ENCODE measurements around the gene SASS6.

SASS6 gene

GRCh38 chr1:100053727-100054126, 79.0 kb downstream of the SASS6 start:
- H3K36me3 ChIP-seq (ENCODE audit: insufficient read depth, low read length) = peaks cover 56% of the 10 kb centered on the region; the same call in 1 of the 2 replicates

GRCh38 chr1:100053119-100053518, 79.6 kb downstream of the SASS6 start:
- TF ChIP-seq EZH2phosphoT487 (IDR thresholded peaks at IDR 0.05; ENCODE audit: borderline replicate concordance) = no peak
- H4K20me1 ChIP-seq (ENCODE audit: insufficient read depth, low read length, poor library complexity, severe bottlenecking) = peaks cover 64% of the 10 kb centered on the region
- H3K27me3 ChIP-seq (ENCODE audit: insufficient read depth, low read length, poor library complexity, severe bottlenecking) = no peaks in the 10 kb centered on the region
- peaks cover 97% of the 10 kb centered on the region for H3K79me2 ChIP-seq (ENCODE audit: insufficient read depth, low read length)
- H3K9me3 ChIP-seq (ENCODE audit: insufficient read depth, low read depth, low read length) = no peaks in the 10 kb centered on the region
- peaks cover 17% of the 10 kb centered on the region for H3K4me1 ChIP-seq (ENCODE audit: insufficient read depth, low read length, poor library complexity, severe bottlenecking)
- no peak overlapping the region for H2AFZ ChIP-seq (ENCODE audit: low read length)
- no peaks in the 10 kb centered on the region for H3F3A ChIP-seq (ENCODE audit: low read depth)
- no peak overlapping the region for H3K9ac ChIP-seq (ENCODE audit: low read depth, low read length, poor library complexity, severe bottlenecking)
- peaks cover 50% of the 10 kb centered on the region; the same call in 1 of the 2 replicates for H3K36me3 ChIP-seq (ENCODE audit: insufficient read depth, low read length)
- no peaks in the 10 kb centered on the region for H3K9me2 ChIP-seq (replicated peaks; ENCODE audit: low read depth, low read length)
- H3K4me3 ChIP-seq (ENCODE audit: low read length, poor library complexity, severe bottlenecking) = no peak overlapping the region
- no peak overlapping the region for H3K4me2 ChIP-seq (ENCODE audit: low read depth, low read length, poor library complexity, severe bottlenecking)

More at GRCh38 chr1:100053727-100054126, 79.0 kb downstream of the SASS6 start:
- Histone ChIP-seq H3K9me3 (ENCODE audit: insufficient read depth, low read depth, low read length) (no peaks in the 10 kb centered on the region), H3K9me2 (replicated peaks; ENCODE audit: low read depth, low read length) (no peaks in the 10 kb centered on the region), H3F3A (ENCODE audit: low read depth) (no peaks in the 10 kb centered on the region), H3K4me2 (ENCODE audit: low read depth, low read length, poor library complexity, severe bottlenecking) (no peak overlapping the region), H2AFZ (ENCODE audit: low read length) (no peak overlapping the region), H3K4me1 (ENCODE audit: insufficient read depth, low read length, poor library complexity, severe bottlenecking) (peaks cover 16% of the 10 kb centered on the region), H3K9ac (ENCODE audit: low read depth, low read length, poor library complexity, severe bottlenecking) (no peak overlapping the region), H3K27me3 (ENCODE audit: insufficient read depth, low read length, poor library complexity, severe bottlenecking) (no peaks in the 10 kb centered on the region), H3K79me2 (ENCODE audit: insufficient read depth, low read length) (peaks cover 93% of the 10 kb centered on the region), H4K20me1 (ENCODE audit: insufficient read depth, low read length, poor library complexity, severe bottlenecking) (peaks cover 62% of the 10 kb centered on the region), H3K4me3 (ENCODE audit: low read length, poor library complexity, severe bottlenecking) (no peak overlapping the region)
- TF ChIP-seq CTCF (conservative IDR thresholded peaks at IDR 0.05; ENCODE audit: low read length) (no peak), EZH2phosphoT487 (IDR thresholded peaks at IDR 0.05; ENCODE audit: borderline replicate concordance) (no peak)

- Histone ChIP-seq H3K4me3 (ENCODE audit: low read length, poor library complexity, severe bottlenecking) (no peak overlapping the region), H3K9ac (ENCODE audit: low read depth, low read length, poor library complexity, severe bottlenecking) (no peak overlapping the region), H4K20me1 (ENCODE audit: insufficient read depth, low read length, poor library complexity, severe bottlenecking) (peaks cover 71% of the 10 kb centered on the region), H3K4me1 (ENCODE audit: insufficient read depth, low read length, poor library complexity, severe bottlenecking) (peaks cover 20% of the 10 kb centered on the region), H3K79me2 (ENCODE audit: insufficient read depth, low read length) (peaks cover 97% of the 10 kb centered on the region), H3K27me3 (ENCODE audit: insufficient read depth, low read length, poor library complexity, severe bottlenecking) (no peaks in the 10 kb centered on the region), H3K9me3 (ENCODE audit: insufficient read depth, low read depth, low read length) (no peaks in the 10 kb centered on the region), H3K36me3 (ENCODE audit: insufficient read depth, low read length) (peaks cover 41% of the 10 kb centered on the region; the same call in 1 of the 2 replicates), H3K4me2 (ENCODE audit: low read depth, low read length, poor library complexity, severe bottlenecking) (no peak overlapping the region), H3K9me2 (replicated peaks; ENCODE audit: low read depth, low read length) (no peaks in the 10 kb centered on the region), H3F3A (ENCODE audit: low read depth) (no peaks in the 10 kb centered on the region), H2AFZ (ENCODE audit: low read length) (no peak overlapping the region)
- TF ChIP-seq EZH2phosphoT487 (IDR thresholded peaks at IDR 0.05; ENCODE audit: borderline replicate concordance) = no peak
- TF ChIP-seq CTCF (conservative IDR thresholded peaks at IDR 0.05; ENCODE audit: low read length) = no peak
These were observed 80.8 kb downstream of the SASS6 start for GRCh38 chr1:100051893-100052292.

- H3K9me2 ChIP-seq (replicated peaks; ENCODE audit: low read depth, low read length) = no peaks in the 10 kb centered on the region
- no peak overlapping the region for H2AFZ ChIP-seq (ENCODE audit: low read length)
- H3K27me3 ChIP-seq (ENCODE audit: insufficient read depth, low read length, poor library complexity, severe bottlenecking) = no peaks in the 10 kb centered on the region
- peaks cover 36% of the 10 kb centered on the region; the same call in 1 of the 2 replicates for H3K36me3 ChIP-seq (ENCODE audit: insufficient read depth, low read length)
- no peaks in the 10 kb centered on the region for H3K9me3 ChIP-seq (ENCODE audit: insufficient read depth, low read depth, low read length)
- TF ChIP-seq CTCF (conservative IDR thresholded peaks at IDR 0.05; ENCODE audit: low read length) (no peak), EZH2phosphoT487 (IDR thresholded peaks at IDR 0.05; ENCODE audit: borderline replicate concordance) (no peak)
- no peak overlapping the region for H3K4me3 ChIP-seq (ENCODE audit: low read length, poor library complexity, severe bottlenecking)
- H3K79me2 ChIP-seq (ENCODE audit: insufficient read depth, low read length) = peaks cover 97% of the 10 kb centered on the region
- H3F3A ChIP-seq (ENCODE audit: low read depth) = no peaks in the 10 kb centered on the region
- no peak overlapping the region for H3K4me2 ChIP-seq (ENCODE audit: low read depth, low read length, poor library complexity, severe bottlenecking)
- H3K4me1 ChIP-seq (ENCODE audit: insufficient read depth, low read length, poor library complexity, severe bottlenecking) = peaks cover 25% of the 10 kb centered on the region
- no peak overlapping the region for H3K9ac ChIP-seq (ENCODE audit: low read depth, low read length, poor library complexity, severe bottlenecking)
- H4K20me1 ChIP-seq (ENCODE audit: insufficient read depth, low read length, poor library complexity, severe bottlenecking) = peaks cover 71% of the 10 kb centered on the region
These were observed 81.3 kb downstream of the SASS6 start for GRCh38 chr1:100051401-100051800.
